Measurements from ENCODE around the gene PRKCE. TPM values are rescaled to one million over a fixed set of nuclear protein-coding genes. Genes with fewer than 3 reads are reported as not detected.

The PRKCE gene
- total RNA-seq, 1 experiment from 2014 or later, result 14.8 TPM

- no peak for TF ChIP-seq RAD21 (IDR thresholded peaks at IDR 0.05; ENCODE audit: low read depth)
These were observed 250.9 kb downstream of the PRKCE start (continued) for GRCh38 chr2:45902380-45902779.

GRCh38 chr2:45902781-45903375 is 251.4 kb downstream of the PRKCE start:
- Histone ChIP-seq H3K4me3 (replicated peaks in 1 of 2; ENCODE audit: low read depth in 1 of 2, low read length in 2 of 2) (no peak overlapping the region), H3K27me3 (ENCODE audit: insufficient read depth, low read length) (no peaks in the 10 kb centered on the region), H3K9me3 (ENCODE audit: control insufficient read depth in 1 of 2, insufficient read depth in 1 of 2, low read depth in 1 of 2, low read length in 2 of 2) (no peaks in the 10 kb centered on the region), H3K36me3 (ENCODE audit: control insufficient read depth in 1 of 2, insufficient read depth in 2 of 2, low read length in 2 of 2) (no peaks in the 10 kb centered on the region), H4K20me1 (ENCODE audit: insufficient read depth) (no peaks in the 10 kb centered on the region), H3K4me2 (ENCODE audit: low read length) (no peak overlapping the region), H2AFZ (ENCODE audit: low read depth, low read length, poor library complexity, severe bottlenecking) (no peak overlapping the region), H3K27ac (ENCODE audit: low read depth, low read length) (no peak overlapping the region), H3K4me1 (ENCODE audit: control insufficient read depth in 1 of 2, insufficient read depth in 2 of 2, low read length in 2 of 2) (no peaks in the 10 kb centered on the region), H3K9ac (ENCODE audit: low read length) (no peak overlapping the region), H3K9me2 (ENCODE audit: insufficient read depth) (no peaks in the 10 kb centered on the region), H3K79me2 (ENCODE audit: insufficient read depth, low read length) (no peaks in the 10 kb centered on the region)
- ATAC-seq (no peak), DNase-seq (ENCODE audit: low read depth, low spot score) (no peak)
- intact Hi-C loops (cut with micrococcal nuclease), result no loop called here
- ChIA-PET CTCF (interaction anchor here (1.4 kb wide), 1 partner anchor 124 kb away, joined by 6 read pairs; no protein-coding TSS in a partner anchor), POLR2A (no interaction called here), RAD21 (ENCODE audit: low non-redundant PET in 1 of 2, low total read pairs in 2 of 2, uncharacterized antibody in 2 of 2, unreplicated experiment in 2 of 2) (no interaction called here)
- BruUV-seq (replicated peaks), result no TSS peak
- TF ChIP-seq ELF1 (IDR thresholded peaks at IDR 0.05; ENCODE audit: borderline replicate concordance, low read depth) (no peak), CBX3 (IDR thresholded peaks at IDR 0.05; ENCODE audit: low read depth) (no peak), SRF (IDR thresholded peaks at IDR 0.05; ENCODE audit: low read depth) (no peak), REST (IDR thresholded peaks at IDR 0.05; ENCODE audit: low read depth) (no peak), ZBTB33 (IDR thresholded peaks at IDR 0.05; ENCODE audit: extremely low read depth, insufficient replicate concordance, low read length) (no peak), EGR1 (IDR thresholded peaks at IDR 0.05; ENCODE audit: low read depth) (no peak), POLR2AphosphoS5 (IDR thresholded peaks at IDR 0.05; ENCODE audit: low read depth, low read length) (no peak), CEBPB (IDR thresholded peaks at IDR 0.05; ENCODE audit: low read depth) (no peak), RAD21 (IDR thresholded peaks at IDR 0.05; ENCODE audit: low read depth) (no peak), ZFX (IDR thresholded peaks at IDR 0.05) (no peak), FOSL1 (IDR thresholded peaks at IDR 0.05; ENCODE audit: low read depth) (no peak), POLR2A (IDR thresholded peaks at IDR 0.05; ENCODE audit: borderline replicate concordance, extremely low read depth, insufficient read depth, insufficient read length) (no peak), ZNF274 (IDR thresholded peaks at IDR 0.05; ENCODE audit: low read depth, low read length) (no peak)
- TF ChIP-seq, protein P1, sequence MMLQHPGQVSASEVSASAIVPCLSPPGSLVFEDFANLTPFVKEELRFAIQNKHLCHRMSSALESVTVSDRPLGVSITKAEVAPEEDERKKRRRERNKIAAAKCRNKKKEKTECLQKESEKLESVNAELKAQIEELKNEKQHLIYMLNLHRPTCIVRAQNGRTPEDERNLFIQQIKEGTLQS (IDR thresholded peaks at IDR 0.05), result no peak
- TF ChIP-seq, protein P2, sequence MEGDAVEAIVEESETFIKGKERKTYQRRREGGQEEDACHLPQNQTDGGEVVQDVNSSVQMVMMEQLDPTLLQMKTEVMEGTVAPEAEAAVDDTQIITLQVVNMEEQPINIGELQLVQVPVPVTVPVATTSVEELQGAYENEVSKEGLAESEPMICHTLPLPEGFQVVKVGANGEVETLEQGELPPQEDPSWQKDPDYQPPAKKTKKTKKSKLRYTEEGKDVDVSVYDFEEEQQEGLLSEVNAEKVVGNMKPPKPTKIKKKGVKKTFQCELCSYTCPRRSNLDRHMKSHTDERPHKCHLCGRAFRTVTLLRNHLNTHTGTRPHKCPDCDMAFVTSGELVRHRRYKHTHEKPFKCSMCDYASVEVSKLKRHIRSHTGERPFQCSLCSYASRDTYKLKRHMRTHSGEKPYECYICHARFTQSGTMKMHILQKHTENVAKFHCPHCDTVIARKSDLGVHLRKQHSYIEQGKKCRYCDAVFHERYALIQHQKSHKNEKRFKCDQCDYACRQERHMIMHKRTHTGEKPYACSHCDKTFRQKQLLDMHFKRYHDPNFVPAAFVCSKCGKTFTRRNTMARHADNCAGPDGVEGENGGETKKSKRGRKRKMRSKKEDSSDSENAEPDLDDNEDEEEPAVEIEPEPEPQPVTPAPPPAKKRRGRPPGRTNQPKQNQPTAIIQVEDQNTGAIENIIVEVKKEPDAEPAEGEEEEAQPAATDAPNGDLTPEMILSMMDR (IDR thresholded peaks at IDR 0.05 in 2 of 3, conservative IDR thresholded peaks at IDR 0.05 in 1 of 3; ENCODE audit: borderline replicate concordance in 1 of 3, insufficient read depth in 1 of 3, low read depth in 2 of 3, low read length in 2 of 3), result no peak
